ENCODE measurements around the gene RNF215. TPM values are rescaled to one million over a fixed set of nuclear protein-coding genes. Genes with fewer than 3 reads are reported as not detected.

RNF215 gene
- polyA plus RNA-seq, 1 experiment = 11.4 TPM

GRCh38 chr22:30422481-30423300 lies 35.5 kb upstream of the RNF215 start:
- peak; percentile 73 for DNase-seq (ENCODE audit: low read depth, low spot score)

GRCh38 chr22:30421695-30422480 lies 34.7 kb upstream of the RNF215 start:
- POLR2A ChIA-PET = interaction anchor here (2.9 kb wide), 1 partner anchor 24 kb away, joined by 18 read pairs; the partner anchor contains the start of gene SEC14L2
- H3K4me3 ChIP-seq (ENCODE audit: low read depth, low read length) = peak overlapping the region; percentile 61; the same call in 1 of the 2 replicates

More at GRCh38 chr22:30422481-30423300, 35.5 kb upstream of the RNF215 start:
- peaks cover 4% of the 10 kb centered on the region; the same call in 1 of the 2 replicates for H3K9me3 ChIP-seq (ENCODE audit: control insufficient read depth, insufficient read depth, low read length)
- H3K4me3 ChIP-seq (ENCODE audit: low read depth, low read length) = peak overlapping the region; percentile 61
- ChIA-PET POLR2A (interaction anchor here (0.6 to 2.9 kb wide), 6 partner anchors 15 to 186 kb away, joined by 3 to 18 read pairs (median 4); partner anchors contain the start of genes CCDC157, SEC14L2, SF3A1 and TCN2), CTCF (interaction anchor here (0.5 to 2.7 kb wide), 3 partner anchors 9 to 185 kb away, joined by 3 to 11 read pairs (median 5); partner anchors contain the start of gene TCN2)
- H3K27ac ChIP-seq (ENCODE audit: low read depth, low read length) = peak overlapping the region; percentile 99
- no peak for TF ChIP-seq CTCF (IDR thresholded peaks at IDR 0.05; ENCODE audit: low read depth, low read length)
- H3K27me3 ChIP-seq (ENCODE audit: control insufficient read depth, insufficient read depth, low read length) = no peaks in the 10 kb centered on the region

GRCh38 chr22:30420347-30421125 lies 33.3 kb upstream of the RNF215 start:
- H3K9me3 ChIP-seq (ENCODE audit: control insufficient read depth, insufficient read depth, low read length) = no peaks in the 10 kb centered on the region
- ChIA-PET POLR2A (interaction anchor here (1.6 kb wide), 1 partner anchor 15 kb away, joined by 5 read pairs; no protein-coding TSS in a partner anchor), CTCF (interaction anchor here (0.6 kb wide), 1 partner anchor 157 kb away, joined by 4 read pairs; no protein-coding TSS in a partner anchor)
- peak overlapping the region; percentile 63 for H3K27ac ChIP-seq (ENCODE audit: low read depth, low read length)
- TF ChIP-seq CTCF (IDR thresholded peaks at IDR 0.05; ENCODE audit: low read depth, low read length) = no peak
- H3K4me3 ChIP-seq (ENCODE audit: low read depth, low read length) = no peak overlapping the region
- DNase-seq (ENCODE audit: low read depth, low spot score) = peak; percentile 65
- H3K27me3 ChIP-seq (ENCODE audit: control insufficient read depth, insufficient read depth, low read length) = no peaks in the 10 kb centered on the region

More at GRCh38 chr22:30421695-30422480, 34.7 kb upstream of the RNF215 start:
- H3K27me3 ChIP-seq (ENCODE audit: control insufficient read depth, insufficient read depth, low read length) = no peaks in the 10 kb centered on the region
- DNase-seq (ENCODE audit: low read depth, low spot score) = no peak
- H3K27ac ChIP-seq (ENCODE audit: low read depth, low read length) = peak overlapping the region; percentile 99
- no peak for TF ChIP-seq CTCF (IDR thresholded peaks at IDR 0.05; ENCODE audit: low read depth, low read length)
- H3K9me3 ChIP-seq (ENCODE audit: control insufficient read depth, insufficient read depth, low read length) = peaks cover under 1% of the 10 kb centered on the region; the same call in 1 of the 2 replicates
- CTCF ChIA-PET = interaction anchor here (0.6 kb wide), 1 partner anchor 26 kb away, joined by 3 read pairs; no protein-coding TSS in a partner anchor

GRCh38 chr22:30416837-30417236 lies 29.6 kb upstream of the RNF215 start:
- Histone ChIP-seq H3K27ac (ENCODE audit: low read depth, low read length) (no peak overlapping the region), H3K27me3 (ENCODE audit: control insufficient read depth, insufficient read depth, low read length) (no peaks in the 10 kb centered on the region), H3K4me3 (ENCODE audit: low read depth, low read length) (no peak overlapping the region), H3K9me3 (ENCODE audit: control insufficient read depth, insufficient read depth, low read length) (no peaks in the 10 kb centered on the region)
- TF ChIP-seq CTCF (IDR thresholded peaks at IDR 0.05; ENCODE audit: low read depth, low read length) = no peak
- POLR2A ChIA-PET = no interaction called here
- no peak for DNase-seq (ENCODE audit: low read depth, low spot score)
- CTCF ChIA-PET = no interaction called here

Measured in AG04450 (cell line).